CD4-positive, alpha-beta T cell treated with Interleukin-15 for 1 hour (primary cell): ENCODE measurements around the gene OGN.

Experiments
- DNase-seq: peaks from one replicate; pipeline ENCODE4 v3.0.0-alpha.2; 2020

OGN gene

GRCh38 chr9:92402826-92403745, 1.3 kb downstream of the OGN start:
- DNase-seq = no peak

DNA sequence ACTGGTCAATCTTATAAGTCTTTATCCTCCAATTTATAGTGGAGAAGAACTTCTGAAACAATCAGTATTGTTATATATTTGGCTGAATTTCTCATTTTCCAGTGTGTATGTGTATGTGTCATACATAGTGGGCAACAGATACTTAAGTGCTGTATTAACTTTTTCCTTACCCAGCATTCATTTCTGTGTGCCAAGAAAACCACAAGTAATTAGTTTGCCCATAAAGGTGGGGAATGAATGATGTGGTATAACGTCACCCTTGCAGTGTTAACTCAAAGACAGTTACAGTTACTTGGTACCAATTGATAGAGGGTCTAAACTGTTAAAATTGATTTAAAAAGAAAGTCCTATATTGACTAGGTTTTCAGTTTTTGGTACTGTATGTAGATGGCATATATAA, 2.0 kb downstream of the OGN start:
- no peak for DNase-seq

GRCh38 chr9:92397853-92398252, 6.5 kb downstream of the OGN start:
- DNase-seq = no peak

DNA sequence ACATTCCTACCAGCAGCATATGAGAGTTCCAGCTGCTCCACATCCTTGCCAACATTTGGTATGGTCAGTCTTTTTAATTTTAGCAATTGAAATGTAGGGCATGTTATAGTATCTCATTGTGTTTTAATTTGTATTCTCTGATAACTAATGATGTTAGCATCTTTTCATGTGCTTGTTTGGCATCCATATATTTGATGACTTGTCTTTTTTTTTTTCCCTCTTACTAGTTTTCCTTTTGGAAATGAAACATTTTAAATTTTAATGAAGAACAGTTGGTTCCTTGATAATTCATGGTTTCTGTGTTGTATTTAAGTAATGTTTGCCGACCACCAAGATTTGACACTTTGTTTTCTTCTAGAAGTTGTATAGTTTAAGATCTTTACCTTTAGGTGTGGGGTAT, 8.8 kb downstream of the OGN start:
- DNase-seq = no peak

GRCh38 chr9:92393686-92394085, 10.7 kb downstream of the OGN start:
- no peak for DNase-seq

DNA sequence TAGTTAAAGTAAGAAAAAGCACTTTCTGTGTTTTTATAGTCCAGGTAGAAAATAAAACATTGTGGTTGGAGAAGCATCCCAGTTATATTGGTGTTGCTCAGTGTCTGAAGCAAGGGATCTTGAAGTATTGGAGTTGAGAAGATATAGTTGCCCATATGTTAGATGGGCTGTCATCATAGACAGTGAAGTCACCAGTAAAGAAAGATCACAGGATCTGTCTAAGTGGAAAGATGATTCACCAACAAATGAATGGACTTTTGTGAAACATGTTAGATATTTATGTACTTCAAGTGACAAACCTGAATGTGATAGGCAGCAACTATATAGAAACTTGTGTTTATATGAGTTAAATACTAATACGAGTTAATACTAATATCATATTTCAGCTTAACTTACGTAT, 11.7 kb downstream of the OGN start:
- no peak for DNase-seq

GRCh38 chr9:92385953-92386352, 18.4 kb downstream of the OGN start:
- no peak for DNase-seq

GRCh38 chr9:92385477-92385876, 18.9 kb downstream of the OGN start:
- no peak for DNase-seq

DNA sequence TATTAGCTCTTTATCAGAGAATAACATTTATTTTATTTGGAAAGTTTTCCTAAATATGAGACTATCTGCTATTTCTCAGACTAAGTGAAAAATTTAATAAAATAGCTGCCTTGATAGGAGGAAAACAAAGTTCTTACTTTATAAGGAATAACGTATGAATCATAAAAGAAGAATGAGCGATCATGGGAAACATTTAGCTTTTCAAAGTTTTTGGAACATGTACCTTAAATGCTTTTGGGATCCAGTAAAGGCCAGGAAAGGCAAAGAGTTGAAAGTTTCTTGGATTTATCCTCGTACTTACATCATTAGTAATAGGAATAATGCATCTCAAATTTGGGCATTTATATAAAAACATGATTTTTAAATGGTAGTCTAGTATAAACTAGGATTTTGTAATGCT, 19.4 kb downstream of the OGN start:
- no peak for DNase-seq

GRCh38 chr9:92384375-92384774, 20.0 kb downstream of the OGN start:
- DNase-seq = no peak

DNA sequence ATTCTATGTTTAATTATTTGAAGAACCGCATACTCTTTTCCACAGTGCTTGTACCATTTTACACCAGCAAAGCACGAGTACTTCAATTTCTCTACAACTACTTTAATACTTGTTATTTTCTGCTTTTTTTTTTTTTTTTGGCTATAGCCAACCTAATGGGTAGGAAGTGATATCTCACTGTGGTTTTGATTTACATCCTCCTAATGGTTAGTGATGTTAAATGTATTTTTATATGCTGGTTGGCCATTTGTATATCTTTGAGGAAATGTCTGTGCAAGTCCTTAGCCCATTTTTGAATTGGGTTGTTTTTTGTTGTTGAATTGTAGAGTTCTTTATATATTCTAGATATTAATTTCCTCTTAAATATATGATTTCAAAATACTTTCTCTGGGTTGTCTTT, 22.6 kb downstream of the OGN start:
- no peak for DNase-seq

- no peak for DNase-seq
Measured at GRCh38 chr9:92380603-92381002, 23.8 kb downstream of the OGN start.

DNA sequence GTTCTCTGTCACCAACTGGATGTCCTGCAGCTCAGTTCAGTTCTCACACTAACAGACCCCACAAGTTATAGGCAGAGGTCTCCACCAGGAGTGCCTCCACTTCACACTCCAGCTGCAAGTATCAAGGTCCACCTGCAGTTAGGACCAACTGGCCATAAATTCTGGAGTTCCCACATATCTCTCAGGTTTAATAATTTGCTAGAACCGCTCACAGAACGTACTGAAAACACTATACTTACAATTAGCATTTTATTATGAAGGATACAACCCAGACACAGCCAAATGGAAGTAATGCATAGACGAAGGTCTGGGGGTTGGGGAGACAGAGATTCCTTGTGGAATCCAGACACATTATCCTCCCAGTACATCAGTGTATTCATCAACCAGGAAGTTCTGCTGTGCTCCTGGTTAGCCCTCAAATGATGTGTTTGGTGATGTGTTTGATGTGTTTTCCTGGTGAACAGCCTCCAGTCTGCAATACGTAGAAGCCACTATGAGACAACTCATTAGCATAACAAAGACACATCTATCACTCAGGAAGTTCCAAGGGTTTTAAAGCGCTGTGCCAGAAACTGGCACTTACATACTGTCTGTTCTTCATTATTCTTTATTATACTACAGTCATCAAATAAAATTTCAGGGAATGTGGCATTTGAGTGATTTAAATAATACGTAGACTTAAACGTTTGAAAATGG, 25.4 kb downstream of the OGN start:
- no peak for DNase-seq

DNA sequence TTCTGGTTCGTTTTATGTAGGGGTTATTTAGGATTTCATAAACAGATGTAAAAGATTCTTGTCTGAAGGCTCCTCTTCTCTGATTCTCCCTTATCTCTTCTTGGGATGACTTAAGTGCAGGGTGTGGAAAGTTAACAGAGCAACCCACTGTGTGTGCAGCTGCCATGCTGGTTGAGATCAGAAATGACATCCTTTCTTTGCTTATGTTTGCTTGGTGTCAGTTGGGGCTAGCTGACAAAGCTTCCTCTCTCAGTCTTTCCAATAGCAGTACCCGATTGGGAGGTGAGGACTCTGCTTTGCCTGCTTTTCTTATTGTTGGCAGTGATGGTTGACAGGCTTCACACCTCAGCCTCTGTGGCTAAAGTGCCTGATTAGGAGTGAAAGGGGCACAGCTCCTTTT, 26.5 kb downstream of the OGN start:
- DNase-seq = no peak

GRCh38 chr9:92373167-92373566, 31.2 kb downstream of the OGN start:
- no peak for DNase-seq

DNA sequence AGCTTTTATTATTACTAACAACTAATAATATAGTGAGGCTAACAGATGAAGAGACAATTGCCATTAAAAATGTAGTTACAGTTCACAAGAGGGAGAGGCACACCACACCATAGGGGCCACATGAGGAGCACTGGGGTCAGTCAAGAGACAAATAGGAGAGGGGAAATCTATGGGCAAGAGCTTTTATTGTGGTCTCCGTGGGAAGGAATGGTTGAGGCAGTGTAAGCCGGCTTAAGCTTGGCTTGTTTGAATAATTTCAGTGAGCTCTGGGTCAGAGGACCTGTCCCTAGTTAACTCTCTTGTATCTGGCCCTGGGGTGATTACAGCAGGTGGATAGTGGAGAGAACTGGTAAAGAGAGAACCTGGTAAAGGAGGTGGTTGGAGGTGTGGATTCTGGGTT, 35.3 kb downstream of the OGN start:
- DNase-seq = no peak

DNA sequence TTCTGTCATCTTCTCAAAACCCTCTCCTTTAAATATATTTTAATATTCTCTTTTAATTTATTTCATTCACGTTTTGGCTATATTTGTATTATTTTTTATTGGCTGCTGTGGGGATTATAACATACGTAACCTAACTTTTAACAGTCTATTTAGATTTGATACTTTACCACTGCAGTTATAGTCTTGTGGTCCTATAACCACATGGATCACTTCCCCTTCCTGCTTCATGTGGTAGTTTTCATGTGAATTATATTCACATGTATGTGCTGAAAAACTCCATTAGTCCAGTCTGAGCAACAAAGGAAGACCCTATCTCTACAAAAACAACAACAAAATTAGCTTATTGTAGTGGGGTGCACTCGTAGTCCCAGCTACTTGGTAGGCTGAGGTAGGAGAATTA, 44.3 kb downstream of the OGN start:
- no peak for DNase-seq

DNA sequence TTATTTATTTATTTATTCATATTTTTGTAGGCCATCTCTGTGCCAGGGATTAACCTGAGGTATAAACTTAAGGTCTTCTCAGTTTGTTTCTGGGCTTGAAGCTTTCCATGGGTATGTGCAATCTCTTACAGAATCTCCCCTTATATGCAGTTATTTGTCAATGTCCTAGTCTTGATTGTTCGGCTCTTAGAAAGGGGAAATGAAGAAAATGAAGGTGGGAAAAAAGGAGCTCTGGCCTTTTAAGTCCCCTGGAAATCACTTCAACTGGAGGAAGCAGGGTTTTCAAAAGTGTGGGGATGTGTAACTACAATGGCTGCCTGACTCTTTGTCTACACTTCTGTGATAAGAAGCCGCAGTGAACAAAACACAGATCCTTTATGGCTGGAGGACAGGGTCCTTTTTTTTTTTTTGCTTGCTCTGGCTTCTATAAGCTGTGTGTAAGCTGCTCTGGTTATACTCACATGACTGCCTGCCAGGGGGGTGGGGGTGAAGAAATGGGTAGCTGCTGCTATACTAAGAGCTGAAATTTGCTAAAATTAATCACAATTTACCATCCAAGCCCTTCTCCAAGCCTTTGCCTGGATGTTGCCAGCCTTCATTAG, 44.9 kb downstream of the OGN start:
- DNase-seq = no peak

DNA sequence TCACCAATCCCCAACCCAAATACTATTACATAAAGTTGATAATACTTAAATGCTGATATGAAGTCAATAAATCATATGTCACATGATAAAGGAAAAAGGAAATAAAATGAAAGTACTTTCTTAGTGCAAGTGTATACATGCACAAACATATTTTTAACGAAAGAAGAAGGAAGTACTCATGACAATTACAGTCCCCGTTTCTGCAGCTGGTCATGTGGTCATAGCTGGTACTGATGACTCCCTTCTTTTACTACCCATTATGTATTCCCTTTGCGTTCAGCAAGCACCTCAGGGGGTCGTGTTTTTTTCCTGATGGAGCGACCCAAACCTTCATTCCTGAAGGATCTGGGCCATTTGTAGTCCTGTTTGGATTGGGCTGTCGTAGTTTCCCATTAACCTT, 51.3 kb downstream of the OGN start:
- DNase-seq = no peak

GRCh38 chr9:92350740-92351133, 53.6 kb downstream of the OGN start:
- no peak for DNase-seq

DNA sequence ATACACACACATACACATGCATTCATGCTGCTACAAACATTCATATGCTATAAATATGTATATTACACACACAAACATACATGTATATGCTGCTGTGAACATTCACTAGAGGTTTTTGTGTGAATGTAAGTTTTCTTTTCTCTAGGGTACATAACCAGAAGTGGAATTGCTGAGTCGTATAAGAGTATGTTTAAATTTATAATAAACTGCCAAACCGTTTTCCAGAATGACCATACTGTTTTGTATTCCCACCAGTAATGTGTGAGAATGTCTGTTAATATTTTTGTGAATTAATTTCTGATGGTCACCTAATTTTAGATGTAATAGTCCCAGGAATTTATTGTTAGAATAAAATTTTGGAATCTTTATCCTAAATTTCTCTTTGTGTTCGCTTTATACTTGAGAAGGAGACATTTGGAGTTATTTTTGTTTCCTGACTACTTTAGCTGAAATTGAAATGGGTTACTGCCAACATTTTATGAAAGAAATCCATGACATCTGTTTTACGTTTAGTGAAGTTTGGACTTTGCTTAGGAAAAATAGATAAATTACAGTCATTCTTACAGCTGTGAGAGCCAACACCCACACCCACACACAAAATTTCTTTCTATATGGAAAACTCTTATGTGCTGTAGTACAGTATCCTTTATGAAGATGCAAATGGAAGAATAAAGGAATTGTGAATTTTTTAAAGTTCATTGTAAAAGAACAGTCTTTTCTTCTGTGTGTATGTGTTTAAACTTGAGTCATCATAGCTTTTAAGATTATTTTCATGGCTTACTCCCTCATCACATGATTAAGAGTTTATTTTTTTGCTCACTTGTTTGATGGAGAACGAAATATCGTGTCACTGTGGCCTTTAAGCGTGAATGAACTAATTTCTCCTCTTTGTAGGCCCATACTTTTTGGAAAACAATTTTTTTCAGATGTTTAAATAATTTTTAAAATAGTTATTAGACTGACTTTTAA, 54.3 kb downstream of the OGN start:
- no peak for DNase-seq

- no peak for DNase-seq
Measured at GRCh38 chr9:92345582-92345981, 58.8 kb downstream of the OGN start.
